ENCODE results near the gene ARHGAP26. TPM values are rescaled to one million over a fixed set of nuclear protein-coding genes. Genes with fewer than 3 reads are reported as not detected.
"Not testable (repeated sequence)": the region's sequence is repeated elsewhere in the genome, so short reads cannot be mapped to it uniquely, and the experiment has no call there.

The ARHGAP26 gene
- polyA plus RNA-seq, 1 donor from 2014 or later = 0.83 TPM

- Histone ChIP-seq H3K4me2 (ENCODE audit: low read length) (no peak overlapping the region), H3K27me3 (ENCODE audit: insufficient read depth, low read depth, low read length) (no peaks in the 10 kb centered on the region), H3K9ac (ENCODE audit: low read length) (no peak overlapping the region), H3K27ac (ENCODE audit: low read length) (no peak overlapping the region), H4K20me1 (ENCODE audit: insufficient read depth) (no peaks in the 10 kb centered on the region), H3K4me3 (ENCODE audit: low read length) (no peak overlapping the region), H3K9me2 (ENCODE audit: insufficient read depth, low read length) (no peaks in the 10 kb centered on the region), H3F3A (ENCODE audit: insufficient read depth, low read length, poor library complexity, severe bottlenecking) (no peaks in the 10 kb centered on the region), H3K79me2 (replicated peaks; ENCODE audit: insufficient read depth, low read length) (no peaks in the 10 kb centered on the region), H3K9me3 (ENCODE audit: low read length) (no peaks in the 10 kb centered on the region), H3K36me3 (ENCODE audit: insufficient read depth, low read length) (no peaks in the 10 kb centered on the region), H2AFZ (ENCODE audit: low read depth, low read length) (no peak overlapping the region)
- TF ChIP-seq EP300 (conservative IDR thresholded peaks at IDR 0.05; ENCODE audit: poor library complexity, severe bottlenecking) (no peak), MXI1 (conservative IDR thresholded peaks at IDR 0.05; ENCODE audit: poor library complexity, severe bottlenecking) (no peak), EZH2 (IDR thresholded peaks at IDR 0.05; ENCODE audit: borderline replicate concordance, insufficient read depth, low read length, poor library complexity, severe bottlenecking) (no peak), POLR2AphosphoS5 (IDR thresholded peaks at IDR 0.05) (no peak), CTCF (IDR thresholded peaks at IDR 0.05; ENCODE audit: poor library complexity, severe bottlenecking) (no peak), SMC3 (conservative IDR thresholded peaks at IDR 0.05; ENCODE audit: poor library complexity) (no peak), REST (IDR thresholded peaks at IDR 0.05; ENCODE audit: borderline replicate concordance) (no peak), TAF1 (IDR thresholded peaks at IDR 0.05; ENCODE audit: low read depth) (no peak), RAD21 (conservative IDR thresholded peaks at IDR 0.05) (no peak)
Measured at GRCh38 chr5:143201589-143201988, 431.4 kb downstream of the ARHGAP26 start.

- H3K36me3 ChIP-seq (ENCODE audit: insufficient read depth, low read length); H3K9me3 ChIP-seq (ENCODE audit: low read length): not testable (repeated sequence)
Measured at GRCh38 chr5:143203301-143203956, 433.3 kb downstream of the ARHGAP26 start.

More at GRCh38 chr5:143203301-143203956, 433.3 kb downstream of the ARHGAP26 start:
- H2AFZ ChIP-seq (ENCODE audit: low read depth, low read length); H3K4me3 ChIP-seq (ENCODE audit: low read length); H3K4me2 ChIP-seq (ENCODE audit: low read length); H3K27ac ChIP-seq (ENCODE audit: low read length); H3K9ac ChIP-seq (ENCODE audit: low read length); H3K79me2 ChIP-seq (replicated peaks; ENCODE audit: insufficient read depth, low read length); H3F3A ChIP-seq (ENCODE audit: insufficient read depth, low read length, poor library complexity, severe bottlenecking); H3K9me2 ChIP-seq (ENCODE audit: insufficient read depth, low read length); H4K20me1 ChIP-seq (ENCODE audit: insufficient read depth); H3K27me3 ChIP-seq (ENCODE audit: insufficient read depth, low read depth, low read length): not testable (repeated sequence)
